ENCODE data around the gene CHST3.

CHST3 gene

GRCh38 chr10:71970869-71971268 is 6.7 kb downstream of the CHST3 start:
- no peak overlapping the region for H3K4me3 ChIP-seq (ENCODE audit: low read length)
- DNase-seq (ENCODE audit: low read depth), result no peak
- TF ChIP-seq CTCF (conservative IDR thresholded peaks at IDR 0.05; ENCODE audit: low read depth, low read length), result no peak

- H3K4me3 ChIP-seq (ENCODE audit: low read length), result no peak overlapping the region
- no peak for TF ChIP-seq CTCF (conservative IDR thresholded peaks at IDR 0.05; ENCODE audit: low read depth, low read length)
- DNase-seq (ENCODE audit: low read depth), result no peak
These were observed 7.1 kb downstream of the CHST3 start for GRCh38 chr10:71971311-71971731.

GRCh38 chr10:71971769-71972555 is 7.8 kb downstream of the CHST3 start:
- TF ChIP-seq CTCF (conservative IDR thresholded peaks at IDR 0.05; ENCODE audit: low read depth, low read length), result no peak
- no peak overlapping the region for H3K4me3 ChIP-seq (ENCODE audit: low read length)
- no peak for DNase-seq (ENCODE audit: low read depth)

- no peak for DNase-seq (ENCODE audit: low read depth)
- TF ChIP-seq CTCF (conservative IDR thresholded peaks at IDR 0.05; ENCODE audit: low read depth, low read length), result no peak
These were observed 8.8 kb downstream of the CHST3 start for GRCh38 chr10:71972746-71973695.

GRCh38 chr10:71973777-71974488 is 9.7 kb downstream of the CHST3 start:
- no peak for DNase-seq (ENCODE audit: low read depth)
- no peak for TF ChIP-seq CTCF (conservative IDR thresholded peaks at IDR 0.05; ENCODE audit: low read depth, low read length)

More at GRCh38 chr10:71972746-71973695, 8.8 kb downstream of the CHST3 start:
- no peak overlapping the region for H3K4me3 ChIP-seq (ENCODE audit: low read length)

GRCh38 chr10:71974489-71975021 is 10.4 kb downstream of the CHST3 start:
- no peak for DNase-seq (ENCODE audit: low read depth)
- no peak overlapping the region for H3K4me3 ChIP-seq (ENCODE audit: low read length)
- no peak for TF ChIP-seq CTCF (conservative IDR thresholded peaks at IDR 0.05; ENCODE audit: low read depth, low read length)

More at GRCh38 chr10:71973777-71974488, 9.7 kb downstream of the CHST3 start:
- H3K4me3 ChIP-seq (ENCODE audit: low read length), result no peak overlapping the region

Measured in retinal pigment epithelial cell (primary cell).